Erythroblast (primary cell): ENCODE measurements around the gene FLT4.

Source experiments
- GATA1 ChIP-seq: IDR thresholded peaks from 2 replicates; pipeline ENCODE4 v1.6.1; 2011; ENCODE audit warnings: low read depth, mild to moderate bottlenecking, control low read depth, low read length, moderate library complexity
- POLR2A ChIP-seq: IDR thresholded peaks from 2 replicates; pipeline ENCODE4 v1.6.1; 2011; ENCODE audit warnings: mild to moderate bottlenecking, low read length

- no peak for TF ChIP-seq POLR2A
- no peak for TF ChIP-seq GATA1
Observed at GRCh38 chr5:180637962-180638680, 11.3 kb downstream of the FLT4 start.
